Psoas muscle (tissue), 8 donors: ENCODE data around the gene MRGPRG. TPM values are rescaled to one million over a fixed set of nuclear protein-coding genes. Genes with fewer than 3 reads are reported as not detected.

Experiments used
- ATAC-seq, 4 donors: fragments of 200-7000 bp; cut with Tn5 transposase; one replicate each; pipeline ENCODE4 v1.9.1; 2020; ENCODE audit warnings: moderate library complexity in 3 of 4, mild to moderate bottlenecking in 2 of 4
- DNase-seq, 2 donors: peaks; one replicate each; pipeline ENCODE4 v3.0.0-alpha.2; 2020
- H3K27ac ChIP-seq: fragments of 200-600 bp; one replicate; pipeline ENCODE4 v1.8.0; 2022
- H3K27me3 ChIP-seq, 3 donors: fragments of 200-600 bp in 1 of 3; one replicate each; pipeline versions ENCODE4 v1.6.1 to v1.8.0; 2013 to 2022; ENCODE audit warnings: low read length in 2 of 3, mild to moderate bottlenecking in 2 of 3, moderate library complexity in 1 of 3; ENCODE audit not compliant: insufficient read depth in 3 of 3
- H3K36me3 ChIP-seq, 2 donors: fragments of 200-600 bp in 1 of 2; one replicate each; pipeline versions ENCODE4 v1.6.1 to v1.8.0; 2013 to 2022; ENCODE audit warnings: low read depth in 1 of 2, mild to moderate bottlenecking in 1 of 2, moderate library complexity in 1 of 2; ENCODE audit not compliant: insufficient read depth in 1 of 2
- H3K4me1 ChIP-seq: fragments of 200-600 bp; one replicate; pipeline ENCODE4 v1.8.0; 2022
- H3K4me3 ChIP-seq: fragments of 200-600 bp; one replicate; pipeline ENCODE4 v1.8.0; 2022; ENCODE audit warnings: mild to moderate bottlenecking
- H3K9me3 ChIP-seq: fragments of 200-600 bp; one replicate; pipeline ENCODE4 v1.8.0; 2022
- WGBS, 3 donors: extraction: QIAGEN DNeasy Blood & Tissue Kit; methylation state at CpG; one replicate each; pipeline versions ENCODE4 v1.1.6 to v1.1.7; 2013; 5-methylcytosine and 5-hydroxymethylcytosine counted together
- intact Hi-C, 2 donors: fragments of 100-400 bp; cut with DNase I; formaldehyde crosslinking; loops; one replicate each; pipeline versions ENCODE4 v1.11.0 to v1.14.2; 2022
- polyA plus RNA-seq, 3 donors: library from polyadenylated mRNA; stranded (reverse); fragments of 200-250 nt; gene quantifications; one replicate each; pipeline ENCODE4 v1.2.3, GENCODE V29; 2013
- total RNA-seq, 4 donors: library from RNA; stranded (reverse); fragmentation: NEBNext Ultra II Directional in 2 of 4; extraction: Animal tissue kit (Norgen Biotek cat#: 25700) in 2 of 4; gene quantifications; one replicate each; pipeline versions ENCODE4 v1.2.1 to v1.2.4, GENCODE V29; 2021 to 2023
- TF ChIP-seq, protein P1 (sequence below): fragments of 200-600 bp; IDR thresholded peaks from one replicate; pipeline ENCODE4 v1.8.0; 2022; ENCODE audit warnings: antibody characterized with exemption
- donor health status: healthy with polysubstance abuse.
- donor health status: DM: no; HTN: no; CAD: no; lungs with moderate emphysema.
- donor health status: Bipolar disorder and iron deficiency.
- donor health status: healthy.
- donor health status: DM: yes; HTN: yes; CAD: no.
- donor health status: DM: no; HTN: no; CAD: no.
- donor health status: DM: no; HTN: no; CAD: no.
- donor health status: DM: yes; HTN: yes; CAD: no.

The MRGPRG gene
- total and polyA plus RNA-seq, 7 donors: not detected

DNA sequence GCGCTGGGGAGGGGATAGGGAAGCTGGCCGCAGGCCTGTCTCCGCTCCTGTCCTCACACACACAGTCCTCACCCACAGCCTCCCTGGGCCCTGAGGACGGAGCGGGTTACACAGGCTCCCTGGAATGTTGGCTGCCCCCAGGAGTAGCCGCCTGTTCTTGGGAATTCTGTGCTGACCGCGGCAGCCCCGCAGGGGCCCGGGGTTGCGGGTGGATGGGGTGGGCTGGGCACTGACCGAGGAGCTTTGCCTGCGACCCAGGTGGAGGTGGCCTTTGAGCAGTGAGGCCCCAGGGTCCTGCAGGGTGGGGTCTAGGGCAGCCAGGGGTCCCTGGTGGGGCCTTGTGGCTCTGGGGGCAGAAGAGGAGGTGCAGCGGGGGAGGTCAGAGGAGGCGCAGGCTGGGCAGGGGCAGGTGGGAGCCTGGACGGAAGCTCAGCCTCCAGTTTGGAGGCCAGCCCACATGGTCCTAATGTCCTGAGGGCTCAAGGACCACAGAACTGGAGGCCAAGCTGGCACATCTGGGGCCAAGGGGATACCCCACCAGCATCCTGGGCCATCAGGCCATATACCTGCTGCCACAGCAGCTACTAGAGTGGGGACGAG is 6.6 kb upstream of the MRGPRG start:
- intact Hi-C loops: no loop called here
- DNase-seq (no peak), ATAC-seq (no peak)
- Histone ChIP-seq H3K4me1 (no peaks in the 10 kb centered on the region), H3K4me3 (no peak overlapping the region), H3K9me3 (no peaks in the 10 kb centered on the region), H3K27ac (no peak overlapping the region), H3K36me3 (no peaks in the 10 kb centered on the region), H3K27me3 (peaks cover 0 to 58% (median 17%) of the 10 kb centered on the region in 3 donors)
- TF ChIP-seq, protein P1, sequence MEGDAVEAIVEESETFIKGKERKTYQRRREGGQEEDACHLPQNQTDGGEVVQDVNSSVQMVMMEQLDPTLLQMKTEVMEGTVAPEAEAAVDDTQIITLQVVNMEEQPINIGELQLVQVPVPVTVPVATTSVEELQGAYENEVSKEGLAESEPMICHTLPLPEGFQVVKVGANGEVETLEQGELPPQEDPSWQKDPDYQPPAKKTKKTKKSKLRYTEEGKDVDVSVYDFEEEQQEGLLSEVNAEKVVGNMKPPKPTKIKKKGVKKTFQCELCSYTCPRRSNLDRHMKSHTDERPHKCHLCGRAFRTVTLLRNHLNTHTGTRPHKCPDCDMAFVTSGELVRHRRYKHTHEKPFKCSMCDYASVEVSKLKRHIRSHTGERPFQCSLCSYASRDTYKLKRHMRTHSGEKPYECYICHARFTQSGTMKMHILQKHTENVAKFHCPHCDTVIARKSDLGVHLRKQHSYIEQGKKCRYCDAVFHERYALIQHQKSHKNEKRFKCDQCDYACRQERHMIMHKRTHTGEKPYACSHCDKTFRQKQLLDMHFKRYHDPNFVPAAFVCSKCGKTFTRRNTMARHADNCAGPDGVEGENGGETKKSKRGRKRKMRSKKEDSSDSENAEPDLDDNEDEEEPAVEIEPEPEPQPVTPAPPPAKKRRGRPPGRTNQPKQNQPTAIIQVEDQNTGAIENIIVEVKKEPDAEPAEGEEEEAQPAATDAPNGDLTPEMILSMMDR: no peak
- 68 to 80% (median 70%) methylated on average over 15 to 17 of the region's 17 CpGs for WGBS, 3 donors

DNA sequence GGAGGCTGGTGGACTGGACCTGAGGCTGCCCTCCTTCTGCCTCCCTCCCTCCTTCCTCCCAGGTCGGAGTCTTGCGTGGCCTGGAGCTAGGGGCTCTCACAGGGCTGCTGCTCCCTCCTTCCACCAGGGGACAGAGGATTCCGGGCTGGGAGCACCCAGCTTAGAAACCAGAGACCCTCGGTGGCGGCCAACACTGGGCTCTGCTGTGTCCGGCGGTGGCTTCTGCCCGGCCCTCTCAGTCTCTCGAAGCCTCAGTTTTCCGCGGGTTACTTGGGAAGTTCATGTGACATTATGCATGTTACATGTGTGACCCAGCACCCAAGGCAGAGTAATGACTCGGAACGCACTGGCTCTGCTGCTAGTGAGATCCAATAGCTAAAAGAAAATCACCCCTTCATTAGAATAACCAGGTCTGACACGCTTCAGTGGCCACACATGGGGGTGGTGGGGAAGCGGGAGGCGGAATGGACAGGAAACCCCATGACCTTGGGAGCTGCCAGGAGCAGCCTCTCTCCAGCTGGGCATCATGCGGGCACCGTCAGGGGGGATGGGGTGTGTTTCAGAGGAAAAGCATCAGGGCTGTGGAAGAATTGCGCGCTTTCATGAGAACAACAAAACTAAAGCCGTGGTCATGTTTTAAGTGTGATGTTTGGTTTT is 5.9 kb upstream of the MRGPRG start:
- 48 to 56% (median 53%) methylated on average over 20 to 21 of the region's 21 CpGs for whole genome bisulfite sequencing, 3 donors

GRCh38 chr11:3223932-3224381 is 5.3 kb upstream of the MRGPRG start:
- no peak overlapping the region for H3K4me3 ChIP-seq
- WGBS, 3 donors: 39 to 43% (median 42%) methylated on average over 4 of the region's 4 CpGs
- no peak for ATAC-seq
- DNase-seq: no peak
- H3K27ac ChIP-seq: no peak overlapping the region
- no peaks in the 10 kb centered on the region for H3K4me1 ChIP-seq
- peaks cover 0 to 58% (median 16%) of the 10 kb centered on the region in 3 donors for H3K27me3 ChIP-seq
- TF ChIP-seq, protein P1: no peak
- H3K36me3 ChIP-seq: no peaks in the 10 kb centered on the region
- no peaks in the 10 kb centered on the region for H3K9me3 ChIP-seq
- intact Hi-C loops: no loop called here

More for the DNA sequence above, 5.9 kb upstream of the MRGPRG start:
- TF ChIP-seq, protein P1: no peak
- peaks cover 0 to 60% (median 15%) of the 10 kb centered on the region in 3 donors for H3K27me3 ChIP-seq
- H3K4me1 ChIP-seq: no peaks in the 10 kb centered on the region
- intact Hi-C loops: no loop called here
- H3K27ac ChIP-seq: no peak overlapping the region
- H3K9me3 ChIP-seq: no peaks in the 10 kb centered on the region
- ATAC-seq: no peak
- peak in 1 of 2 donors; percentile 48 for DNase-seq
- no peaks in the 10 kb centered on the region for H3K36me3 ChIP-seq
- H3K4me3 ChIP-seq: no peak overlapping the region

GRCh38 chr11:3222941-3223915 is 4.6 kb upstream of the MRGPRG start:
- intact Hi-C loops: no loop called here
- TF ChIP-seq, protein P1: no peak
- H3K4me1 ChIP-seq: no peaks in the 10 kb centered on the region
- no peaks in the 10 kb centered on the region for H3K9me3 ChIP-seq
- ATAC-seq (no peak), DNase-seq (no peak)
- H3K4me3 ChIP-seq: no peak overlapping the region
- no peak overlapping the region for H3K27ac ChIP-seq
- H3K36me3 ChIP-seq: no peaks in the 10 kb centered on the region
- peaks cover 0 to 62% (median 16%) of the 10 kb centered on the region in 3 donors for H3K27me3 ChIP-seq
- WGBS, 3 donors: 75 to 82% (median 79%) methylated on average over 36 of the region's 36 CpGs
